AG04449 (cell line): Measurements from ENCODE around the gene SLC6A12.

ENCODE experiments used
- CTCF ChIA-PET: fragments of 350-600 bp; formaldehyde crosslinking; extraction: SDS; loops from one replicate; lab custom pipeline; 2021; ENCODE audit warnings: antibody characterized with exemption; lab: Yijun Ruan, JAX
- POLR2A ChIA-PET: fragments of 400-600, 350-600 bp; formaldehyde crosslinking; extraction: SDS; loops from one replicate; lab custom pipeline; 2020; ENCODE audit warnings: antibody characterized with exemption, inconsistent platforms; lab: Yijun Ruan, JAX
- DNase-seq: peaks from one replicate; pipeline ENCODE4 v3.0.0-alpha.2; 2010; ENCODE audit warnings: low read depth, low spot score
- H3K4me3 ChIP-seq: 2 replicates; pipeline ENCODE4 v1.5.1; 2011; ENCODE audit warnings: low read depth, mild to moderate bottlenecking, control low read depth, low read length
- CTCF ChIP-seq: IDR thresholded peaks from one replicate; pipeline ENCODE4 v1.5.1; 2011; ENCODE audit warnings: mild to moderate bottlenecking, moderate library complexity, low read length, control low read depth, inconsistent platforms; ENCODE audit not compliant: insufficient read depth; ENCODE audit errors: missing control alignments

SLC6A12 gene

DNA sequence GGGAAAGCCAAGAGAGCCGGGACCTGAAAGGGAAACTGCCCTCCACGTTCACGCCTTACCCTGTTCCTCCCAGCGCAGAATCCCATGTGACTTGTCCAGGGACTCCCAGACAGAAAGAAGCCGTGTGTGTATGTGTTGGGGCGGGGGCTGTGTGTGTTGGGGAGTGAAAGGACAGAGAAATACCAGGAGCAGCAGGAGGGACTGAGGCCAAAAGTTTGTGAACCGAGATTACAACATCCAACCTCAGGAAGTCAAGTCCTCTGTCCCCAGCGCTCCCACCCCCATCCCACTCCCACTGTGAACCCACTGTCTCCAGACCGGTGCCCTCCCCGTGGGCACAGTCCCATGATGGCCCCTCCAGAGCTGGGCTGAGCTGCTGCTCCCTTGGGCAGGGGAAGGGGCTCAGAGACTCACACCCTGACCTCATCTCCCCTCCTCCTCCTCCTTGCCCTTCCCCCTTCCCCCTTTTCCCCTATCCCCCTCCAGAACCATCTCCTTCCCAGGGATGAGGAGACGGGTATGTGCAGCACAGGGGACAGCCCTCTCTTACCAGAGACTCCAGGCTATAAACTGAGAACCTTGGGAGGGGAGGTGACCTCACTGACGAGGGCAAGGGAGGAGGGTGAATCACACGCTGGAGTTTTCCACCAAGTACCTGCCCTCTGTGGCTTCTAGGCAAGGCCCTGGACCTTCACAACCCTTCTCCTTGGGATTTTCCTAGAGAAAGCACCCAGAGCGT, at the start of gene SLC6A12:
Gene SLC6A12 (minus strand): TSS at position 155 of the 739 bp plus-strand sequence. CDS start 4,171 bp downstream, outside the sequence.
- ChIA-PET CTCF (no interaction called here), POLR2A (no interaction called here)
- no peak within 1 kb of the TSS for H3K4me3 ChIP-seq
- TF ChIP-seq CTCF, result no peak
- no peak for DNase-seq

DNA sequence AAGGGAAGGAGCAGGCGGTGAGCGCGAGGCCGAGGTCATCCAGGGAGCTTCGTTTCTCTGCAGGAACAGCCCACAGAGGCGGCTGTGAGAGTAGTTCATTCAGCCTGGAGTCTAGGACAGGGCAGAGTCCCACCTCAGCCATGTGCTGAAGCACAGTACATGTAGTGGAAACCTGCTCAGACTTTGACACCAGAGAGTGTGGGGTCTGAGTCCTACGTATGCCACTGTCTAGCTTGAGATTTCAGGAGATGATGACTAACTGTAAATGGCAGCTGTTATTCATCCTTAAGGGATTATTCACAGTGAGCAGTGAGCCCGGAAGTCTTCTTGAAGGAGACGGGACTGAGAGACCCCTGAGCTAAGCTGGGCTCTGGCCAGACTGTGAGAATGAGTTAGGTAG, 49.6 kb upstream of the SLC6A12 start:
- H3K4me3 ChIP-seq, result no peak overlapping the region
- DNase-seq, result no peak
- CTCF ChIA-PET, result no interaction called here
- no peak for TF ChIP-seq CTCF
- POLR2A ChIA-PET, result no interaction called here

GRCh38 chr12:262817-263216, 48.9 kb upstream of the SLC6A12 start, which contains the start of gene SLC6A13:
TSS of gene SLC6A13 (minus strand) at chr12:262836. CDS start at chr12:260052, 2,784 bp downstream.
- TF ChIP-seq CTCF, result no peak
- ChIA-PET CTCF (no interaction called here), POLR2A (no interaction called here)
- no peak for DNase-seq
- H3K4me3 ChIP-seq, result no peak within 1 kb of the TSS

DNA sequence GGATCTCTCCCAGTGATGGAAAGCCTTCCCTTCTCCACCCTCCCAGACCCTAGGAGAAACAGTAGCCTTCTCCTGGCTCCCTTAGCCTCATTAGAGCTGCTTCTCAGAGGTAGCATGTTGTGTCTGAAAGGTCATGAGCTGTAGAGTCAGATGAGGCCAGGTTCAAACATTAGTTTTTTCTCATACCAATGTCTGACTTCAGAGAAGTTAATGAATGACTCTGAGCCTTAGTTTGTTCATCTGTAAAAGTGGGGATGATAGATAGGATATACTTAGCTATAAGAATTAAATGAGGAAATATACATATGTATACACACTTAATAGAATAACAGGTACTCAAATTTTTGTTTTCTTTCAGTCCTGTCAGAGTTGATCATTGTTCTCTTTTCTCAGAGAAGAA, 48.2 kb upstream of the SLC6A12 start:
- no peak for TF ChIP-seq CTCF
- no peak for DNase-seq
- ChIA-PET POLR2A (no interaction called here), CTCF (interaction anchor here (1.0 kb wide), 1 partner anchor 13 kb away, joined by 3 read pairs; no protein-coding TSS in a partner anchor)
- no peak overlapping the region for H3K4me3 ChIP-seq

DNA sequence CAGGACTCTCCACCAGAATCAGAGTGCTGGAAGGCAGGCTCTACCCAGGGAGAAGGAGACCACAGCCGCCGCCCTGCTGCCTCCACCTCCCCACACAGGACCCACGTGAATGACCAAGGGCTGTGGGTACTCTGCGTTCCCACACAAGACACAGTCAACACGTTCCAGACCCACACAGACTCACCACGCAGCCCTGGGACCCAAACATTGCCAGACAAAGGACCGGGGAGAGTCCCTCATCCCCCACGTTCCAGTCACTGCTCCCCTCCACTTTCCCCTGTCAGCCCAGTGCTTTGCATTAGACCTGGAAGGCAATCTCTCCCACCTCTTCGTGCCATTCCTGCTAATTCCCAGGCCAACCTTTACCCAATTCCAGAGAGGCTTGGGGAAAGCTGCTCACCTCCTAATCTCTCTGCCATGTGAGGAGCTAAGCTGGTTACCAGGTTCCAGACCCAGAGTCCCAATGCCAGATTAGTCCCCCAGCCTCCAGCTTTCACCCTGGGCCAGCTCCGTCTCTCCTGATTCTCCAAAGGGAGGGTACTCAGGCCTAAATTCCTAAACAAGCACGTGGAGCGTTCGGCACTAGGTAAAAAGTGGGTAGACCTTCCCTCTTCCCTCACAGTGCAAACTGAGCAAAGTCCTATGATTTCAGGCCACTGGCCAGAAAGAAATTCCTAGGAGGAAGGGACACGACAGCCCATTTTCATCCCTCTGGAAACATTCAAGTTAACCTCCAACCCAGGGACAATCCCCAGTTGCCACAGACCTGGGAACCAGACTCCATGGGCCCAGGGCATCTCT, 43.8 kb upstream of the SLC6A12 start:
- no peak for DNase-seq
- ChIA-PET POLR2A (no interaction called here), CTCF (no interaction called here)
- no peak overlapping the region for H3K4me3 ChIP-seq
- no peak for TF ChIP-seq CTCF

- TF ChIP-seq CTCF, result no peak
- DNase-seq, result no peak
- CTCF ChIA-PET, result no interaction called here
- H3K4me3 ChIP-seq, result no peak overlapping the region
- POLR2A ChIA-PET, result no interaction called here
Observed at GRCh38 chr12:256958-257357, 43.0 kb upstream of the SLC6A12 start.
